GM12875 (cell line): ENCODE data around the gene MYO7B.

ENCODE experiments used
- H3K4me3 ChIP-seq: one replicate; pipeline ENCODE4 v1.5.1; 2011; ENCODE audit warnings: low read depth, low read length, control low read depth
- CTCF ChIP-seq: IDR thresholded peaks from 2 replicates; pipeline ENCODE4 v1.5.1; 2011; ENCODE audit warnings: low read depth, mild to moderate bottlenecking, control low read depth, inconsistent platforms, low read length, moderate library complexity, borderline replicate concordance; ENCODE audit not compliant: insufficient read depth

MYO7B gene

GRCh38 chr2:127653421-127654083, 118.1 kb downstream of the MYO7B start:
- no peak overlapping the region for H3K4me3 ChIP-seq
- TF ChIP-seq CTCF = no peak

- no peak overlapping the region for H3K4me3 ChIP-seq
- no peak for TF ChIP-seq CTCF
These were observed 118.8 kb downstream of the MYO7B start for GRCh38 chr2:127654084-127654837.

GRCh38 chr2:127654838-127655175, 119.3 kb downstream of the MYO7B start:
- no peak for TF ChIP-seq CTCF
- H3K4me3 ChIP-seq = no peak overlapping the region

- H3K4me3 ChIP-seq = no peak overlapping the region
- TF ChIP-seq CTCF = no peak
These were observed 120.0 kb downstream of the MYO7B start for GRCh38 chr2:127655209-127656073.

- TF ChIP-seq CTCF = no peak
These were observed 121.2 kb downstream of the MYO7B start for GRCh38 chr2:127656569-127657231.

GRCh38 chr2:127657232-127657595, 121.7 kb downstream of the MYO7B start:
- H3K4me3 ChIP-seq = no peak overlapping the region
- no peak for TF ChIP-seq CTCF

More at GRCh38 chr2:127656569-127657231, 121.2 kb downstream of the MYO7B start:
- H3K4me3 ChIP-seq = no peak overlapping the region
